DMS 273 treated with DMSO at 0.1 percent for 48 hours (cell line): ENCODE results near the gene EHBP1L1.

Source experiments
- DNase-seq: peaks from one replicate; lab custom pipeline; 2025; lab: John Stamatoyannopoulos, UW

EHBP1L1 gene

GRCh38 chr11:65595131-65595530 is 19.3 kb downstream of the EHBP1L1 start:
- no peak for DNase-seq

DNA sequence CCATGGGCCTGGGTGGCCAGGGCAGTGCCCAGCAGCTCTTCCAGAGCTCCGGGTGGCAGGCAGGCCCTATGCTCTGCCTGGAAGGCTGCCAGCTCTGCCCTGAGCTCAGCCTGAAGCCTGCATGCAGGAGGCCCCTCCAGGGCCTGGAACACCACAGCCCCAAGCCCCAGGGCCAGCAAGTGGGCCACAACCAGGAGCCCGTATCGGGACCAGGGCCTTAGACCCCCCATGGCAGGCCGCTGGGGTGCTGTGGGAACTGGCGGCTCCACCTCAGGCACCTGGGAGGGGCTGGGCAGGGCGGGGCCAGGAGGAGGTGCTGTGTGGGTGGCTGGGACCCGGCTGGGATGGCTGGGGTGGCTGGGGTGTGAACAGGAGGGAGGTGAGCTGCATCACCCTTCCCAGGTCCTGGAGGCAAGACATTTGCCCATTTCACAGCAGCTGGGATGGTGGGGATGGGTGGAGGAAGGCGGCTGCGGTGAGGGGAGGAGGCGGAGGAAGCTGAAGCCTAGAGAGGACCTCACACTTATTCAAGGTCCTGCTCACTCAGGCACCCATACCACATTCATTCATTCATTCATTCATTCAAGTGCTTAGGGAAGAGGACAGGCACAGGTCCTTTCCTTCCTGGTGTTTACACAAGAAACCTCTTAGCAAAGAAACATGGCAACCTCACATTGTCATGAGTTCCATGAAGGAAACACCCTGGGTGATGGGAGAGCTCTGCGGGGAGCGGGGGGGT is 19.9 kb downstream of the EHBP1L1 start, which contains the start of gene KCNK7:
Gene KCNK7 (minus strand): TSS at position 258 of the 739 bp plus-strand sequence. CDS start 28 bp downstream, at position 230.
- no peak for DNase-seq

GRCh38 chr11:65596520-65596919 is 20.7 kb downstream of the EHBP1L1 start:
- no peak for DNase-seq

GRCh38 chr11:65598258-65598699 is 22.4 kb downstream of the EHBP1L1 start:
- no peak for DNase-seq

DNA sequence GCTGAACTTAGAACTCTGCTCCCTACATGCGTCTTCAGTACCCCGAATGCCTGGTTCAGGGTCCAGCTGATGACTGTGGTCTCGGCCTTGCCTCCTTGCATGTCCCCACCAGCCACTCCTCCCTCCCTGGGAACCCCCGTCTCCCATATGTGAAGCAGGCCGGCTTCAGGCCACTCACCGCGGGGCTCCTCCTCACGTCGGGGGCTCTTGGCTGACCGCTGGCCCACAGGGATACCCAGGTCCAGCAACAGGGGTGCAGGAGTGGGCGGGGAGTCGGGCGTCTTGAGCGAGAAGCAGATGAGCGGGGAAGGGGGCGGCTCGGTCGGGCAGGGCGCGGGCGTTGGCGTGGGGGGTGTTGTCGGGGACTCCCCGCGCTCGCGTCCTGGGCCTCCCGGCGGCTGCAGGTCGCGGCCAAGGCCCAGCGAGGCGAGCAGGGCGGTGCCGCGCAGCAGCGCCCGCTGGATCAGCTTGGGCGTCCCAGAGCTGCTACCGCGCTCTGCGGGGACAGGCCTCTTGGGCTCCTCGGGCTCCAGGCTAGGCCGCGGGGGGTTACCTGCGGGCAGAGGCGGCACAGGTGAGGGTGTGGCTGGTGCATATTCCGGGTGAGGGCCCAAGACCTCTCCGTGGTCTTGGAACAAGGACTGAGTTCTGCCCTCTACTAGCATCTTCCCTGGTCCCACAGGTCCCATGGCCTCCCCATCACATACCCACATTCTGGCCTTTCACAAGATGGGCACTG is 23.5 kb downstream of the EHBP1L1 start:
- DNase-seq: no peak

DNA sequence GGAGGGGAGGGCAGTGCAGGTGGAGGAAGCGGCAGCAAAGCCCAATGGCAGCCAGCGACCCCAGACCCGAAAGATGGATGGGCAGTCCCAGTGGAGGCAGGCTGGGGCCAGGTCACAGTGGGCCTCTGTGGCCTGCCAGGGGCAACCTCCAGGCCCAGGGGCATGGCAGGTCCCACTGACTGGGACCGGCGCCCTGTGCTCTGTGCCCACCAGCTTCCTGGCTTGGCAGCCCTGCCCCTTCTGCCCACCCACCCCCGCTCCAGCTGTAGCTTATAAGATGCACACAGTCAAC is 24.0 kb downstream of the EHBP1L1 start:
- no peak for DNase-seq

DNA sequence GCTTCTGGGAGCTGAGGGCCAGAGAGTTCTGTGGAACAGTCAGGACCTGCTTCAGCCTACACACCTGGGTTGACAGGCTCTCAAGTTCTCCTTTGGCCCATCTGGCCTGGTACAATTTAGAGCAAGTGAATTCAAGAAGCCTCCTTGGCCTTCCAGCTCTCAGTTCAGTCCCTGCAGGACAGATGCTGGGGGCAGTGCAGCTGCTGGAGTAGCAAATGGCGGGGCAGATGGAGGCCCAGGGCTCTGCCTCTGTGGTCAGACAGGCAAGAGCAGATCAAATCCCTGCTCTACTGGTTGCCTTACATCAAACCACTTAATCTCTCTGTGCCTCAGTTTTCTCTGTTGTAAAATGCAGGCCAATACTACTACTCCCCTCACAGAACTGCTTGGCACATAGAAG is 28.4 kb downstream of the EHBP1L1 start:
- peak; percentile 25 for DNase-seq

DNA sequence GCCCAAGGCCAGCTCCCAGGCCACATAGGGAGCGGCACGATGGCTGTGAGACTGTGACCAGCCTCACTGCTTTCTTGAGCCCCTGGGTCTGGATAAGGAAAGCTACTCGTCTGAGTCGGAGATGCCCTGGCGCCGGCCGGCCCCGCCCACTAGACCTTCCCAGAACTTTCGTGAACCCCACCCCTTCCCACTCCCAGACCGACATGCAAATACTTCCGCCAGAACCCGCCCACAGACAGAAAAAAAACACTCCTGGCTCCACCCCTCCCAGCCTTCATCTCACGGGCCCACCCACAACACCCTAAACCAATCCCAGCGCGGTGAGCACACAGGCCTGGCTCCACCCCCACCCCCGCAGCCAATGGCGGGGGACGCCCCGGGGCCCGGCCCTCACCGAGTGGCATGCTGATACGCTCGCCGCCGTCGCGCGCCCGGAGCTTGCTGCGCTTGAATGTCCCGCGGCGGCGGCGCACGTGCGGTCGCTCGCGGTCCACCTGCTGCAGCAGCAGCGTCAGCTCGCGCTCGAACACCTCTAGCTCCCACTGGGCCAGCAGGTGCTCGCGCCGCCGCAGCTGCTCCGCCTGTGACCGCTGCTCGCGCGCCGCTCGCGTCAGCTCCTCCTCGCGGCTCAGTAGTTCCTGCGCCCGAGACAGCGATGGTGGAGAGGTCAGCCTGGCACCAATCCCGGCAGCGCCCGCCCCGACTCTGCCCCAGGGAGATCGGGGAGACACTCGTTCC is 31.2 kb downstream of the EHBP1L1 start:
- no peak for DNase-seq

GRCh38 chr11:65607614-65608426 is 32.0 kb downstream of the EHBP1L1 start:
- no peak for DNase-seq

DNA sequence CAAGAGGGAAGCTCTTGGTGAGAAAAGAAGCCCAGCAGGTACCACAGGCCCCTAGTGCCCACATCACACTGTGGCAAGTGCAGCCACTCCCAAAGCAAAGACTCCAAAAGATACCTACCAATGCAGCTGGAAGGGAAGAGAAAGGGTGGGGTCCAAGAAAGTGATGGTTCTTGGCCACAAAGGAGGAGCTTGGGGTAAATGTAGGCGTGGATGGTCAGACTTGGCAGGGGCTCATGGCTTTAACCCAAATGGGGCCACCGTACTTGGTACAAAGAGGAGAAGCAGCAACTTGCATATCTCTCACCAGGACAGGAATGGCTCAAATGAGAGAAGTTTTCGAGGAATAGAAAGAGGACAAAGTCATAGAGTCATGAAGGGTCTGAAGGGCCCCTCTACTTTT is 33.4 kb downstream of the EHBP1L1 start:
- DNase-seq: no peak

DNA sequence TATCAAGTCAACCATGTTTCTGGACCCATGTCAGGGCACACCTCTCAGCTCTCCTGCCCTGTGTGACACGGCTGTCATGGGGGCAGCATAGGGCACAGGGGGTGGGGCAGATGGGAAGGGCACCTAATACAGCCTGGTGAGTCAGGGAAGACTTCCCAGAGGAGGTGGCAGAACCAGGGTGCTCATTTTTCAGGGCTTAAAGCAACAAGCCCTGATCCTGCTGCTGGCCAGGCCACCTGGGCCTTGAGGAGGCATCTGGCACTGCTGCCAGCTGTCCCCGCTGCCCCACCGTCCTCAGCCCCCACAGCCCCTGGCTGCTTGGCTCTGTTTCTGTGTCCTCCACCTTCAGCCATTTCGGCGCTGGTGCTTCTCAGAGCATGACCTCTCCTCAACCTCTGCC is 33.8 kb downstream of the EHBP1L1 start:
- no peak for DNase-seq

GRCh38 chr11:65610404-65610803 is 34.6 kb downstream of the EHBP1L1 start:
- DNase-seq: no peak

- no peak for DNase-seq
Observed at GRCh38 chr11:65611028-65611757, 35.3 kb downstream of the EHBP1L1 start.

DNA sequence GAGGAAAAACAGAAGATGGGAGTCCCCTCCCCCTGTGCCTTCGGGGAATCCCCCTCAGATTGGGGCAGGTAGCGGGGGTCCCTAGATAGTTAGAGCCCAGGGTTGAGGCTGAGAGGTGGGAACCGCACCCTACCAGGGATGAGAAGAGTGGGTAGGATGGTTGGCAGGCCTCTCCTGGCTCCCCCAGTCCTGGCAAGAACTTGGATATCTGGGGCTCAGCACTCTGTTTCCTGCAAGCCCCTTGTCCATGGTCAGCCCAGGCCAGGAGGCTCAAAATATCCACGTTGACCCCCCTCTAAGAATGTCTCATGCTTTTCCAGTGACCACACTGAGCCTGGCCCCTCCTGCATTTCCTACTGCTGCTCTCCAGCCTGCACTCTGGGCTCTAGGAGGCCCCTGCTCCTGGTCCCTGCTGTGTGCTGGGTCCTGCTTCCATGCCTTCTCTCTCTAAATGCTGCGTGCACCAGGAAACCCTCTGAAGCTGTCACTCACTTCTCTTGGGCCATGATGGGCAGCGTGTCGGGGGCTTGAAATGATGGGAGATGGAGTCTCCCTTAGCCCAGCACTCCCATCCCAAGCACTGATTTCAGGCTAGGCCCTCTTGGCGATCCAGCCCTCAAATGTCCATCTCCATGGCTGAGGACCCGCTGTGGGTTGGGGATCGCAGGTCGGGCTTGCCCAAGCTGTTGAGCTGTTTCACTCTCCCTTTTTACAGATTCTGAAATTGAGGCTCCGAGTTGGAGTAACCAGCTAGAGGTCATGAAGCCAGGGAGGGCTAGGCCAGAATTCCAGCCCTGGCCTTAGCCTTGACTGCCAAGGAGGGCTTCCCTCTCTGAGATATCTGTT is 36.1 kb downstream of the EHBP1L1 start:
- no peak for DNase-seq

DNA sequence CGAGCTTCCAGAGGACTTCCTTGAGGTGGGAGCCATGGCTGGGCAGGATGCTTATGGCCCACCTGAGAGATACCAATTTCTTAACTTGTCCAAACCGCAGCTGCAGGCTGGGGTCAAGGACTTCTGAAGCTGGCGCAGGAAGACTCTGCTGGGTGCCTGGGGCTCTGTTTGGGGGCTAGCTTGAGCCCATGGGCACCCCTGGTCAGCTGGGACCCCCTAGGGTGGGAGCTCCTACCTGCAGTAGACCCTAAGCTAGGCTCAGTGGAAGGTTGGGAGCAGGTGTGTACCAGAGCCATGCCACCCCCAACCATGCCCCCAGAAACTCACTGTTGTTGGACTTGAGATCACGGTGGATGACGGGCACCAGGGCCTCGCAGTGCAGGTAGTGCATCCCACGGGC is 36.8 kb downstream of the EHBP1L1 start:
- no peak for DNase-seq

DNA sequence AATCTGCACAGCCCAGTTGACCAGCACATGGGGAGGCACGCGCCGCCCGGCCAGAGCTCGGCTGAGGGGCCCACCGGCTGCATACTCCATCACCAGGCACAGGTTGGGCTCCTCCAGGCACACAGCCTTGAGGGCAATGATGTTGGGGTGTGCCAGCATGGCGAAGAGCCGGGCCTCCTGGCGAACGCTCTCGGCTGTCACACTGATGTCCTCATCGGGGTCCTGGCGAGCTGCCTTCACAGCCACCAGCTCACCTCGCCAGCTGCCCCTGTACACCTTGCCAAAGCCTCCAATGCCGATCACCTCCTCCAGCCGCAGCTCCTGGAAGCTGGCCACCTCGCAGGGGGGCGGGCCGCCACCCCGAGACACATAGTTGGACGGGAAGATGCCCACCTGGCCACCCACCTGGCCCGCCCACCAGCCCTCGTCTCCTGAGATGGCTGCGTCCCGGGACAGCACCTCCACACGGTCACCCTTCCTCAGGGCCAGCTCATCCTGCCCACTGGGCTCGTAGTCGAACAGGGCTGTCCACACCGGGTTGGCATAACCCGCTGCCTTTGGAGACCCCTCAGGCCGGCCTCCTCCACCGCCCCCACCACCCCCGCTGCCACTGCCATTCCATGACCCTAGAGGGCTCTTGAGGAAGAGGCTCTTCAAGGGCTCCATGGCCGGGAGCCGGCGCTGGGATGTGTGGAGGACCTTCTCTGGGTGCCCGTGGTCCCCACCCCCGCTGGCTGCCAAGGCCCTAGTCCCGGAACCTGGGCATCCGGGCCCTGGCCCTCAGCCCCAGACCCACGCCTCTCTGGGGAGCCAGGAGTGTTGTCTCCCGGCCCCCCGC is 37.5 kb downstream of the EHBP1L1 start:
- DNase-seq: no peak

- DNase-seq: peak; percentile 100
Observed at GRCh38 chr11:65615229-65615949, 39.5 kb downstream of the EHBP1L1 start, which contains the start of gene PCNX3. Gene PCNX3 (plus strand): TSS chr11:65615776. CDS start chr11:65616312, 536 bp downstream.

DNA sequence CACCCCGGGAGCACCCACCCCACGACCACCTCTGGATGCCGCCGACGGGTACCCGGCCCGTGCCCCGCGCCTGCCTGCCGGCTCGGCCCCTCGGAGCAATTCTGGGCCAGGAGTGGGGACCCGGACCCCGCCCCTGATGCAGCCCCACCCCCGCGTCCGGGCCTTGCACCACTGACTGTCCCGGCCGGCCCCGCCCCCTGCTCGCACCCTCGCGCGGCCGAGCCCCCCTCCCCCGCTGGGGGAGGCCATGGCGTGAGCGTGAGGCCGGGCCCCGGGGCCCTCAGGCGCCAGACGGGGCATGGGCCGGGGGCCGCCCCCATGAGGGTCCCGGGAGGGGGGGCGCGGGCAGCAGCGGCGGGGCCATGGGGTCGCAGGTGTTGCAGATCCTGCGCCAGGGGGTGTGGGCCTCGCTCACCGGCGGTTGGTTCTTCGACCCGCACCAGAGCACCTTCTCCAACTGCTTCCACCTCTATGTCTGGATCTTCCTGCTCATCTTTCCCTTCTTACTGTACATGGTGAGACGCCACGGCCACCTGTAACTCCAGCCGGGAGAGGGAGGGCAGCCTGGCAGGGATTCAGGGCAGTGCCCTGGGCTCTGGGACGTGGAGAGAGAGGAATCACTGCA is 40.2 kb downstream of the EHBP1L1 start:
- no peak for DNase-seq
